Suprapubic skin (tissue), 3 donors: Measurements from ENCODE around the gene KRTAP4-6.
"Not testable (repeated sequence)": the region's sequence is repeated elsewhere in the genome, so short reads cannot be mapped to it uniquely, and the experiment has no call there.

ENCODE experiments used
- EP300 ChIP-seq: sonication (generic); formaldehyde crosslinking; IDR thresholded peaks from one replicate; pipeline ENCODE4 v1.6.1; 2017; ENCODE audit warnings: antibody characterized with exemption
- POLR2A ChIP-seq, 2 donors: fragments of 450-650 bp; IDR thresholded peaks; one replicate each; pipeline ENCODE4 v1.6.1; 2017; ENCODE audit warnings: antibody characterized with exemption in 2 of 2, mild to moderate bottlenecking in 2 of 2, moderate library complexity in 2 of 2
- TF ChIP-seq, protein P1 (sequence below), 2 donors: fragments of 200-600 bp in 1 of 2; fragments of 450-650 bp in 1 of 2; sonication (generic) in 1 of 2; IDR thresholded peaks; one replicate each; pipeline ENCODE4 v1.5.1; 2016 to 2019; ENCODE audit warnings: antibody characterized with exemption in 2 of 2, mild to moderate bottlenecking in 1 of 2, moderate library complexity in 1 of 2

DNA sequence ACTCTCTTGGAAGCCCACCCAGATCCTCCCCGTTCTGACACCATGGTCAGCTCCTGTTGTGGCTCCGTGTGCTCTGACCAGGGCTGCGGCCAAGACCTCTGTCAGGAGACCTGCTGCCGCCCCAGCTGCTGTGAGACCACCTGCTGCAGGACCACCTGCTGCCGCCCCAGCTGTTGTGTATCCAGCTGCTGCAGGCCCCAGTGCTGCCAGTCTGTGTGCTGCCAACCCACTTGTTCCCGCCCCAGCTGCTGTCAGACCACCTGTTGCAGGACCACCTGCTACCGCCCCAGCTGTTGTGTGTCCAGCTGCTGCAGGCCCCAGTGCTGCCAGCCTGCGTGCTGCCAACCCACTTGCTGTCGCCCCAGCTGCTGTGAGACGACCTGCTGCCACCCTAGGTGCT lies 35.0 kb downstream of the KRTAP4-6 start, which contains the start of gene KRTAP4-9:
- TF ChIP-seq, protein P1, sequence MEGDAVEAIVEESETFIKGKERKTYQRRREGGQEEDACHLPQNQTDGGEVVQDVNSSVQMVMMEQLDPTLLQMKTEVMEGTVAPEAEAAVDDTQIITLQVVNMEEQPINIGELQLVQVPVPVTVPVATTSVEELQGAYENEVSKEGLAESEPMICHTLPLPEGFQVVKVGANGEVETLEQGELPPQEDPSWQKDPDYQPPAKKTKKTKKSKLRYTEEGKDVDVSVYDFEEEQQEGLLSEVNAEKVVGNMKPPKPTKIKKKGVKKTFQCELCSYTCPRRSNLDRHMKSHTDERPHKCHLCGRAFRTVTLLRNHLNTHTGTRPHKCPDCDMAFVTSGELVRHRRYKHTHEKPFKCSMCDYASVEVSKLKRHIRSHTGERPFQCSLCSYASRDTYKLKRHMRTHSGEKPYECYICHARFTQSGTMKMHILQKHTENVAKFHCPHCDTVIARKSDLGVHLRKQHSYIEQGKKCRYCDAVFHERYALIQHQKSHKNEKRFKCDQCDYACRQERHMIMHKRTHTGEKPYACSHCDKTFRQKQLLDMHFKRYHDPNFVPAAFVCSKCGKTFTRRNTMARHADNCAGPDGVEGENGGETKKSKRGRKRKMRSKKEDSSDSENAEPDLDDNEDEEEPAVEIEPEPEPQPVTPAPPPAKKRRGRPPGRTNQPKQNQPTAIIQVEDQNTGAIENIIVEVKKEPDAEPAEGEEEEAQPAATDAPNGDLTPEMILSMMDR (IDR thresholded peaks at IDR 0.05), result not testable (repeated sequence)
- TF ChIP-seq EP300; POLR2A (IDR thresholded peaks at IDR 0.05): not testable (repeated sequence)
